ENCODE results near the gene IL18R1.

GRCh38 chr2:102334486-102334885 lies 21.1 kb upstream of the IL18R1 start:
- no peak for TF ChIP-seq POLR2AphosphoS5 (IDR thresholded peaks at IDR 0.05; ENCODE audit: low read depth, low read length)
- TF ChIP-seq, protein P1, sequence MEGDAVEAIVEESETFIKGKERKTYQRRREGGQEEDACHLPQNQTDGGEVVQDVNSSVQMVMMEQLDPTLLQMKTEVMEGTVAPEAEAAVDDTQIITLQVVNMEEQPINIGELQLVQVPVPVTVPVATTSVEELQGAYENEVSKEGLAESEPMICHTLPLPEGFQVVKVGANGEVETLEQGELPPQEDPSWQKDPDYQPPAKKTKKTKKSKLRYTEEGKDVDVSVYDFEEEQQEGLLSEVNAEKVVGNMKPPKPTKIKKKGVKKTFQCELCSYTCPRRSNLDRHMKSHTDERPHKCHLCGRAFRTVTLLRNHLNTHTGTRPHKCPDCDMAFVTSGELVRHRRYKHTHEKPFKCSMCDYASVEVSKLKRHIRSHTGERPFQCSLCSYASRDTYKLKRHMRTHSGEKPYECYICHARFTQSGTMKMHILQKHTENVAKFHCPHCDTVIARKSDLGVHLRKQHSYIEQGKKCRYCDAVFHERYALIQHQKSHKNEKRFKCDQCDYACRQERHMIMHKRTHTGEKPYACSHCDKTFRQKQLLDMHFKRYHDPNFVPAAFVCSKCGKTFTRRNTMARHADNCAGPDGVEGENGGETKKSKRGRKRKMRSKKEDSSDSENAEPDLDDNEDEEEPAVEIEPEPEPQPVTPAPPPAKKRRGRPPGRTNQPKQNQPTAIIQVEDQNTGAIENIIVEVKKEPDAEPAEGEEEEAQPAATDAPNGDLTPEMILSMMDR (IDR thresholded peaks at IDR 0.05): no peak
